H9 (cell line): ENCODE results near the gene SIGLEC5. TPM values are rescaled to one million over a fixed set of nuclear protein-coding genes. Genes with fewer than 3 reads are reported as not detected.

Source experiments
- DNase-seq: peaks from one replicate; pipeline ENCODE4 v3.0.0-alpha.2; 2017
- H2AFZ ChIP-seq: one replicate; pipeline ENCODE4 v1.6.1; 2013; ENCODE audit warnings: mild to moderate bottlenecking, low read length, control low read depth, moderate library complexity
- H2AK5ac ChIP-seq: 2 replicates; pipeline ENCODE4 v1.6.1; 2013; ENCODE audit warnings: low read length, control low read depth, mixed read lengths; ENCODE audit not compliant: insufficient read length
- H2BK120ac ChIP-seq: one replicate; pipeline ENCODE4 v1.6.1; 2013; ENCODE audit warnings: low read depth, mild to moderate bottlenecking, low read length, control low read depth, inconsistent platforms; ENCODE audit not compliant: poor library complexity, severe bottlenecking
- H2BK12ac ChIP-seq: 2 replicates; pipeline ENCODE4 v1.6.1; 2013; ENCODE audit warnings: low read length, control low read depth, mixed read lengths, low read depth; ENCODE audit not compliant: insufficient read length
- H2BK15ac ChIP-seq: 2 replicates; pipeline ENCODE4 v1.6.1; 2013; ENCODE audit warnings: low read depth, low read length, control low read depth
- H2BK20ac ChIP-seq: one replicate; pipeline ENCODE4 v1.6.1; 2013; ENCODE audit warnings: low read depth, mild to moderate bottlenecking, low read length, control low read depth, inconsistent platforms; ENCODE audit not compliant: poor library complexity, severe bottlenecking
- H2BK5ac ChIP-seq: 2 replicates; pipeline ENCODE4 v1.6.1; 2013; ENCODE audit warnings: low read length, control low read depth, mixed read lengths; ENCODE audit not compliant: insufficient read length
- H3K14ac ChIP-seq: 2 replicates; pipeline ENCODE4 v1.6.1; 2013; ENCODE audit warnings: low read length, control low read depth; ENCODE audit not compliant: insufficient read depth
- H3K18ac ChIP-seq: 2 replicates; pipeline ENCODE4 v1.6.1; 2013; ENCODE audit warnings: low read depth, mild to moderate bottlenecking, mixed read lengths, low read length, control low read depth; ENCODE audit not compliant: insufficient read length
- H3K23ac ChIP-seq: 2 replicates; pipeline ENCODE4 v1.6.1; 2013; ENCODE audit warnings: low read length, control low read depth, mixed read lengths, low read depth; ENCODE audit not compliant: insufficient read length
- H3K23me2 ChIP-seq: 2 replicates; pipeline ENCODE4 v1.6.1; 2013; ENCODE audit warnings: low read depth, mild to moderate bottlenecking, mixed read lengths, low read length, control low read depth; ENCODE audit not compliant: insufficient read length, poor library complexity, severe bottlenecking
- H3K27ac ChIP-seq: 2 replicates; pipeline ENCODE4 v1.5.1; 2013; ENCODE audit warnings: low read length, control low read depth, mixed read lengths, low read depth; ENCODE audit not compliant: insufficient read length
- H3K27me3 ChIP-seq: 2 replicates; pipeline ENCODE4 v1.6.1; 2013; ENCODE audit warnings: low read length, control low read depth, inconsistent platforms; ENCODE audit not compliant: insufficient read depth
- H3K4ac ChIP-seq: 2 replicates; pipeline ENCODE4 v1.6.1; 2013; ENCODE audit warnings: low read depth, mild to moderate bottlenecking, control low read depth, inconsistent platforms, low read length, moderate library complexity
- H3K4me1 ChIP-seq: 2 replicates; pipeline ENCODE4 v1.6.1; 2013; ENCODE audit warnings: low read length, control low read depth, inconsistent platforms; ENCODE audit not compliant: insufficient read depth
- H3K4me2 ChIP-seq: 2 replicates; pipeline ENCODE4 v1.6.1; 2013; ENCODE audit warnings: low read length, control low read depth, mixed read lengths; ENCODE audit not compliant: insufficient read length, insufficient read depth
- H3K56ac ChIP-seq: 2 replicates; pipeline ENCODE4 v1.6.1; 2013; ENCODE audit warnings: low read depth, mild to moderate bottlenecking, mixed read lengths, low read length, control low read depth; ENCODE audit not compliant: insufficient read length
- H3K79me1 ChIP-seq: 2 replicates; pipeline ENCODE4 v1.6.1; 2013; ENCODE audit warnings: low read depth, mild to moderate bottlenecking, moderate library complexity, low read length, control low read depth, inconsistent platforms; ENCODE audit not compliant: insufficient read depth, poor library complexity, severe bottlenecking
- H3K79me2 ChIP-seq: 2 replicates; pipeline ENCODE4 v1.6.1; 2013; ENCODE audit warnings: low read length, control low read depth, inconsistent platforms; ENCODE audit not compliant: insufficient read depth
- H3K9ac ChIP-seq: 2 replicates; pipeline ENCODE4 v1.6.1; 2013; ENCODE audit warnings: low read length, control low read depth, mixed read lengths; ENCODE audit not compliant: insufficient read length; ENCODE audit errors: extremely low read depth
- H3K9me3 ChIP-seq: one replicate; pipeline ENCODE4 v1.6.1; 2013; ENCODE audit warnings: low read depth, low read length, inconsistent platforms; ENCODE audit not compliant: control insufficient read depth
- H3T11ph ChIP-seq: one replicate; pipeline ENCODE4 v1.6.1; 2013; ENCODE audit warnings: mild to moderate bottlenecking, low read length, control low read depth, inconsistent platforms
- H4K20me1 ChIP-seq: one replicate; pipeline ENCODE4 v1.6.1; 2013; ENCODE audit not compliant: control insufficient read depth, insufficient read length, insufficient read depth
- H4K5ac ChIP-seq: 2 replicates; pipeline ENCODE4 v1.6.1; 2013; ENCODE audit warnings: low read depth, mild to moderate bottlenecking, mixed read lengths, low read length, control low read depth; ENCODE audit not compliant: insufficient read length
- H4K8ac ChIP-seq: replicated peaks from 2 replicates; pipeline ENCODE4 v1.6.1; 2013; ENCODE audit warnings: low read length, control low read depth, mixed read lengths, low read depth; ENCODE audit not compliant: insufficient read length
- H4K91ac ChIP-seq: 2 replicates; pipeline ENCODE4 v1.6.1; 2013; ENCODE audit warnings: low read depth, mild to moderate bottlenecking, moderate library complexity, mixed read lengths, low read length, control low read depth; ENCODE audit not compliant: insufficient read length
- H3K27ac Mint-ChIP-seq, 3 experiments: 2 replicates in 2 of 3; 3 replicates in 1 of 3; pipeline ENCODE4 v1.8.0; 2020 to 2021; ENCODE audit warnings: mixed read lengths in 3 of 3, mild to moderate bottlenecking in 1 of 3, moderate library complexity in 1 of 3
- H3K27me3 Mint-ChIP-seq: 2 replicates; pipeline ENCODE4 v1.8.0; 2021; ENCODE audit warnings: low read depth, mild to moderate bottlenecking, moderate library complexity, mixed read lengths
- H3K36me3 Mint-ChIP-seq, 3 experiments: 2 replicates in 2 of 3; 3 replicates in 1 of 3; pipeline ENCODE4 v1.8.0; 2020 to 2021; ENCODE audit warnings: low read depth in 3 of 3, mixed read lengths in 3 of 3; ENCODE audit not compliant: insufficient read depth in 1 of 3
- H3K4me1 Mint-ChIP-seq, 2 experiments: 2 replicates each; pipeline ENCODE4 v1.8.0; 2020; ENCODE audit warnings: mixed read lengths in 2 of 2
- H3K4me3 Mint-ChIP-seq, 2 experiments: 2 replicates in 1 of 2; 3 replicates in 1 of 2; pipeline ENCODE4 v1.8.0; 2020 to 2021; ENCODE audit warnings: mild to moderate bottlenecking in 2 of 2, mixed read lengths in 2 of 2, moderate library complexity in 1 of 2
- H3K9me3 Mint-ChIP-seq, 2 experiments: 2 replicates in 1 of 2; 3 replicates in 1 of 2; pipeline ENCODE4 v1.8.0; 2020; ENCODE audit warnings: mild to moderate bottlenecking in 2 of 2, mixed read lengths in 2 of 2, moderate library complexity in 1 of 2
- CTCF ChIP-seq: fragments of 200-600 bp; sonication (generic); conservative IDR thresholded peaks from 3 replicates; pipeline ENCODE4 v1.8.0; 2021; ENCODE audit warnings: antibody characterized with exemption, mild to moderate bottlenecking
- WGBS: extraction: QIAGEN DNeasy Blood & Tissue Kit; methylation state at CpG from one replicate; pipeline ENCODE4 v1.1.7; 2013; ENCODE audit warnings: missing lambda C conversion rate, low lambda C conversion rate, mixed read lengths; ENCODE audit not compliant: insufficient read length; ENCODE audit errors: extremely low coverage; 5-methylcytosine and 5-hydroxymethylcytosine counted together
- total RNA-seq: library from RNA; stranded (reverse); gene quantifications from 2 replicates; pipeline ENCODE4 v1.2.1, GENCODE V29; 2021

SIGLEC5 gene
- total RNA-seq, 1 experiment from 2014 or later, result not detected

- Histone ChIP-seq H4K20me1 (no peaks in the 10 kb centered on the region), H3K4me1 (no peaks in the 10 kb centered on the region), H3K23me2 (no peaks in the 10 kb centered on the region), H4K5ac (no peak overlapping the region), H3K79me1 (no peaks in the 10 kb centered on the region), H2BK120ac (no peak overlapping the region), H4K91ac (no peak overlapping the region), H2BK20ac (no peak overlapping the region), H3T11ph (no peak overlapping the region), H2BK15ac (no peak overlapping the region), H2AK5ac (no peak overlapping the region), H4K8ac (no peak overlapping the region), H3K18ac (no peak overlapping the region), H3K27ac (no peak overlapping the region), H3K4ac (no peak overlapping the region), H2AFZ (no peak overlapping the region), H3K23ac (no peak overlapping the region), H3K4me2 (no peak overlapping the region), H3K27me3 (no peaks in the 10 kb centered on the region), H3K9me3 (no peaks in the 10 kb centered on the region), H3K56ac (no peak overlapping the region), H3K14ac (no peak overlapping the region), H2BK5ac (no peak overlapping the region), H3K79me2 (no peaks in the 10 kb centered on the region), H2BK12ac (no peak overlapping the region), H3K9ac (no peak overlapping the region)
- DNase-seq, result no peak
- WGBS, result no CpG with 5 or more reads among the region's 2 CpGs
- H3K4me1 Mint-ChIP-seq, result no peaks in the 10 kb centered on the region
- no peak overlapping the region for H3K4me3 Mint-ChIP-seq
- TF ChIP-seq CTCF, result no peak
- peaks cover 24% of the 10 kb centered on the region for H3K27me3 Mint-ChIP-seq
- H3K9me3 Mint-ChIP-seq, result peaks cover 61 to 84% of the 10 kb centered on the region in 2 experiments
- H3K27ac Mint-ChIP-seq, result peak overlapping the region in 1 of 3 experiments; percentile 19; a peak in 1 of 7 replicates
- peaks cover 0 to 11% (median 2%) of the 10 kb centered on the region in 3 experiments; a peak in 4 of 7 replicates for H3K36me3 Mint-ChIP-seq
Measured at GRCh38 chr19:51626675-51627074, 3.5 kb downstream of the SIGLEC5 start.
